ENCODE measurements around the gene SLC25A28.
"Not testable (repeated sequence)": the region's sequence is repeated elsewhere in the genome, so short reads cannot be mapped to it uniquely, and the experiment has no call there.

The SLC25A28 gene

GRCh38 chr10:99625124-99625523 lies 4.9 kb upstream of the SLC25A28 start:
- not testable (repeated sequence) for DNase-seq

- no peak for DNase-seq
Measured at GRCh38 chr10:99623919-99624318, 3.7 kb upstream of the SLC25A28 start.

- DNase-seq = no peak
Measured at GRCh38 chr10:99621454-99622251, 1.4 kb upstream of the SLC25A28 start.

- DNase-seq = peak; percentile 98
Measured at GRCh38 chr10:99620711-99621453, 643 bp upstream of the SLC25A28 start.

DNA sequence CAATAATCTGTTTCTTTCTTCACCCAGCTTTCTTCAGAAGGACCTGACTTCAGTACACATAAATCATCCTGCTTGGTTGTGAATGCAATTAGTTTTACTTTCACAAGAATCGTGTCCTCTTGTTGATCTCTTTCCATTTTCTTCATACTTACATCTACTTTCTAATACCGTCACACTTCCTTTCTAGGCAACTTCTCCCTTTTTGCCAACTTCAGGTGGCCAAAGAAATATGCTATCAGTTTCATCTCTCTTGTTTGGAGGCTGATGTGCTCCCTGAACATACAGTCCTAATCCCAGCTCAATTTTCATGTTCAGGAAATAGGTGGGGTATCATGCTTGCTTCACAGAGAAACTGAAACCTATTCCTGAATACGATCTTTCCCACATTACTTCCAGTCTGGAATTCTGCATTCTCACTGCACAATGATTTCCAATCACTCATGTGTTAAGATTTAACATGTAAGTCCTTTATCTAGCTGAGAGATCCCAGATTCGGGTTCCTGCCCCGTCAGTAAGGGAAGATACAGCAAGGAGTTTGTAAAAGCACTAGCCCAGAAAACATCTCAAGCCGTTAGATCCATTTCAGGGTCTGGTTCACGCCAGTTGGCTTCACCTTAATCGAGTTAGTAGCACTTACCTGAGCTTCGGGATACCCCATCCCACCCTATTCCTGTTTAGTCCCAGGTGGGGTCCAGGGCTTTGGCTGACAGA lies 994 bp downstream of the SLC25A28 start:
- peak; percentile 17 for DNase-seq

DNA sequence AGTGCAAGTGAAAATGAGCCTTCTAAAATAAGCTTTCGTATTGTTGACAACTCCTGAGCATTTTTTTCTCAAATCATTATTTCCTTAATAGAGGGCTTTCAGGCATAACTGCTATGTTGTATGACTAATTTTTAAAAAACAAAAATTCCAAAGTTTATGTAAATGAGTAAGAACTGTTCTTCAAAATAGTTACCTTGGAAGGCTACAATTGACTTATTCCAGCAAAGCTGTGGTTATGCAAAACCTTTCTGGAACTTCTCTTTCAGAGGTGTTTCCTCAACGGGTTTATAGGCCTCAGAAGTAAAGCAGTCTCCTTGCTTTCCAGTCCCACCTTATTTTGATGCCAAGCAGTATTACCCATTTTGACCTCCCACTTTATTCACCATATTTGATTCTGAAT lies 2.5 kb downstream of the SLC25A28 start:
- no peak for DNase-seq

DNA sequence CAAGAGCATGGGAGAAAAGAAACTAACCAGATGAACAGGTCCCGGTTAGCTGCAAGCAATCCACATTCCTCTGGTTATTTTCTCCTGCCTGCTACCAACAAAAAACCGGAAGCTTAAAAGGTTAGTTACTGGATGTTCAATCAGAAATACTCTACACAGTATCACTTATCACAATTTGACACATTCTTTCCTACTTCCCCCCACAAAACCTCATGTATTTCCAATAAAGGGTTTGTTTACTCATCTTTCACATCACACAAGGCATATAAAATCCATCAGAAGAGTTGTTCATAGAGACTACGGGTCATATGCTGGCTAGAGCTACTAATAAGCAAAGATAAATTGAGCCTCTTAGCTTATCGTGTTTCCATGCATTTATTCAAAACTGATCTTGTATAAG lies 4.8 kb downstream of the SLC25A28 start:
- no peak for DNase-seq

GRCh38 chr10:99612167-99612831 lies 7.9 kb downstream of the SLC25A28 start:
- peak; percentile 52 for DNase-seq

DNA sequence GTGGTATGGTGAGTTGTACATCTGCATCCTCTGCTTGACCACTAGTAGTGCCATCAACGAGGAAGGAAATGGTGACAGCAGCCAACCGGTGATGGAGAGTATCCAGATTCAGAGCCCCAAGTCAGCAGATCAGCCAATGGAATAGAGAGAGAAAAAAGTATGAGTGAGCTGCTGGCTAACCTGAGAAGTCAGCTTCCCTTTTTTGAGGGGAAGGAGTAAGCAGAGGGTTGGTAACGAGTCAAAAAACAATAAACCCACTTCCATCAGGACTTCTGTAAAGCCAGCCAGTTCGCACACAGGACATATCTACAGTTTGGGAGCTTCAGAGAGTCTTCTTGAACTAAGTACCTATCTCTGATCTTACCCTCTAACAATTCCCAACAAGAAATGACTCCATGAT lies 8.9 kb downstream of the SLC25A28 start:
- no peak for DNase-seq

DNA sequence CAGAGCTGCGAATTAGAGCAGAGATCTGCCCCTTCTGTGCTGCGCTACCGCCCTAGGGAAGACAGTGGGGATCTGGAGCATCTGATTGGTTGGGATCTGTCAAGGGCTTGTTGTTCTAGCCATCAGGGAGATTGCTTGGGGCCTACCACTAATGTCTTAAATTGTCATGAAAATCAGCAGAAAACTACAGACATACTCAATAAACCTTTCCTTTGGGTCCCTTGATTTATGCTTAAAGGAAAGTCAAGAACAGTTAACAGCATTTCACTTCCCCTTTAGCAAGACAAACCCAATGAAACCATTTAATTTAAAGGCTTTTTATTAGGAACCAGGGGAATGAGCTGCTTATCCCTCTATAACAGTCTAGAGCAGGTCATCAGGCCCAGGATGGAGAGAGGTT lies 10.0 kb downstream of the SLC25A28 start:
- DNase-seq = no peak

- no peak for DNase-seq
Measured at GRCh38 chr10:99609186-99609585, 11.1 kb downstream of the SLC25A28 start.

DNA sequence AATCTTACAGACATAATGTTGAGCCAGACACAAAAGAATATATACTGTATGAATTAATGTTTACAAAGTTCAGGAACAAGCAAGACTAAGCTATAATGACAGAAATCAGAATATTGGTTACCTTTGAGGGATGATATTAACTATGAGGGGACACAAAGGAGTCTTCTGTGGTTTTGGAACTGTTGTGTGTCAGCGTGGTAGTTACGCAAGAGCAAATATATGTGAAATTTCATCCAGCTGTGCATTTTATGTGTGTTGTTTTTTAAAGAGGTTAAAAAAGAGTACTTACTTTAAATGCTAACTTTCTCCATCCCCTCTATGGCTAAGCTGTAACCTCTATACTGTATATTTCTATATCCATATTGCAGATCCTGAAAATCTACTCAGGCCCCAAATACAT lies 14.9 kb downstream of the SLC25A28 start:
- DNase-seq = no peak

DNA sequence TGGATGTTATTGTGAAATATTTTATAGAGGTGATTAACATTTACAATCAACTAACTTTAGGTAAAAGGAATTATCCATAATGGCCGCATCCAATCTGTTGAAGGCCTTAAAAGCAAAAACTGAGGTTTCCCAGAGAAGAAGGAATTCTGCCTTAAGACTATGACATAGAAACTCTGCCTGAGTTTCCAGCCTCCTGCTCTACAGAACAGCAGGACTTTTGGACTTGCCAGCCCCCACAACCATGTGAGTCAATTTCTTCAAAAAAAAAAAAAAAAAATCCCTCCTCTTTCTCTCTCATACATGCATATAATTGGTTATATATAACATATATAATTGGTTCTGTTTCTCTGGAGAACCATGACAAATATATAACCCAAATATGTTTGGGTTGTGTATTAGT lies 15.4 kb downstream of the SLC25A28 start:
- DNase-seq = no peak

GRCh38 chr10:99598781-99599509 lies 21.3 kb downstream of the SLC25A28 start:
- DNase-seq = no peak

DNA sequence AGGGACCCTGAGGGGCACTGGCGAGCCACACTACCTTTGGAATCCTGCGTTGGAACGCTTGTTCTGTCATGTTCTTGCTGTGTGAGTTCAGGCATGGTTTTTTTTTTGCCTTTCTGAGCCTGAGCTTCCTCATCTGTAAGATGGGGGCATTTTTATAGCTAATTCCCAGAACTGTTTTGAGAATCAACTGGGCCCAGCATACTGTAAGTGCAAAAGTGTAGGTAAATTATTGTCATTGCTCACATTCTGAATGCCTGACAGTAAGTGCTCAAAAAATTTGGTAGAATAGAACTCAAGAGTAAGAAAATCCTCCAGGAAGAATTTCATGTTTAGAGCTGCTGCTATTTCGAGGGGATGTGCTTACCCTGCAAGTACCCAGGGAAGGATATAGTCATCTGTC lies 22.2 kb downstream of the SLC25A28 start:
- no peak for DNase-seq

DNA sequence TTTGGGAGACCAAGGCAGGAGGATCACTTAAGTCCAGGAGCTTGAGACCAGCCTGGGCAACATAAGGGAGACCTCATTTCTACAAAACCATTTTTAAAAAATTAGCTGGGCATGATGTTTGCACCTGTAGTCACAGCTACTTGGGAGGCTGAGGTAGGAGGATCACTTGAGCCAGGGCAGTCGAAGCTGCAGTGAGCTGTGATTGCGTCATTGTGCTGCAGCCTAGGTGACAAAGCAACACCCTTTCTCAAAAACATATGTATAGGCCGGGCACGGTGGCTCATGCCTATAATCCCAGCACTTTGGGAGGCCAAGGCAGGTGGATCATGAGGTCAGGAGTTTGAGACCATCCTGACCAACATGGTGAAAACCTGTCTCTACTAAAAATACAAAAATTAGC lies 23.5 kb downstream of the SLC25A28 start:
- not testable (repeated sequence) for DNase-seq

- DNase-seq = no peak
Measured at GRCh38 chr10:99595770-99596465, 24.3 kb downstream of the SLC25A28 start.

DNA sequence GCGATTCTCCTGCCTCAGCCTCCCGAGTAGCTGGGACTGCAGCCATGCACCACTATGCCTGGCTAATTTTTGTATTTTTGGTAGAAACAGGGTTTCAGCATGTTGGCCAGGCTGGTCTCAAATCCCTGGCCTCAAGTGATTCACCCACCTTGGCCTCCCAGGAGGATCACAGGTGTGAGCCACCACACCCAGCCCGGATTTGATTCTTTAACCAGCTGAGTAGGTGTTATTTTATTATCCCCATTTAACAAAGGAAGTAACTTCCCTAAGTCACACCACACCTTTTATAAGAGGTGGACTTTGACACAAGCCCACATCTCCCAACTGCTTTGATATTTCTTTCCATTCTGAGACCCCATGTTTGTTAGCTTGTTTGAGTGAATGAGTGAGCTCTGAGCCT lies 25.0 kb downstream of the SLC25A28 start:
- no peak for DNase-seq

DNA sequence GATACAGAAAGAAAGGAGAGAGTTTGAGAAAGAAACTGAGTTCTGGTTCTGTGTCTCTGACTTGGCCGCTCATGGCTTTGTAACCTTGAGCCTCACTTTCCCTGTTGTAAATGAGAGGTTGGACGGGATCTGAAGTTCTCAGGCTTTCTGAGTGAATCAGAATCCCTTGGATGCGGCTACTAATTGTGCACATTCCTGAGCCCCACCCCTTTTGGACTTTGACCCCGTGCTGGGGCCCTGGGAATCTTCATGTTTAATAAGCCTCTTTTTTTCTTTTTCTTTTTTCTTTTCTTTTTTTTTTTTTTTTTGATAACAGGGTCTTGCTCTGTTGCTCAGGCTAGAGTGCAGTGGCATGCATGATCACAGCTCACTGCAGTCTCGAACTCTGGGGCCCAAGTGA lies 26.9 kb downstream of the SLC25A28 start:
- DNase-seq = no peak

DNA sequence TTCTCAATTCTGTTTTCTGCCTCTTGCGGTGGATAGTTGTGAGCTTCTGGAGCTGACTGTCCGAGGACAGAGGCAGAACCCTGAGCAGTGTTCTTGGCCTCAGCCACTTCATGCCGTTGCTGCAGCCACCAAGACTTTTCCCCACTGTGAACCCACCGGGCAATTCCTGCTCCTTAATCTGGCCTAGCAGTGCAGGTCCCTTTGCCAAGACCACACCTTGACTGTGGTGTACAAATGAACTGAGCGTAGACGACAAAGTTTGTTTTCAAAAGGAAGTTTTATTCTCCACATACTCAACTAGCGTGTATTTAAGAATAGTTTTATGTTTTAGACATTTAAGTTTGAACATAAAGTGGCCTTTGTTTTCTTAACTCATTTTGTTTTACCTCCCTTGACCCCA lies 29.4 kb downstream of the SLC25A28 start:
- DNase-seq = no peak

DNA sequence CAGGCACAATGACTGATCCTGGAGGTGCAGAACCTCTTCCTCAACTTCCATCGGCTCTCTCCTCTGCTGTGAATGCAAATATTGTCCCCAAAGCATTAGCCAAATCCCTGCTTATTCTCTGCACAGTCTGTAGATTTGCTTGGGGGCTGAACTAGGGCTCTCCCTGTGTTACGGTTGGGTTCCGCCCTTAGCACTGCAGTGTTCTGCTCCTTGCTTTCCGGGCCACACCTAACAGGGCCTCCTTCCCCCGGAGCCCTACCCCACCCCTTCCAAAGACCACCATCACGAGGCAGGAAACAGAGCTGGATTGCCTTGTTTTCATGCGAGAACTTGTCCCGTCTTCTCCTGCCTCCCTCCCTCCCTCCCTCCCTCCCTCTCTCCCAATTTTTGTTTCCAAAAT lies 36.6 kb downstream of the SLC25A28 start:
- no peak for DNase-seq

Data from central memory CD4-positive, alpha-beta T cell (primary cell).